LNCaP clone FGC (cell line): Measurements from ENCODE around the gene ZHX3.

Experiments used
- DNase-seq: peaks from one replicate; pipeline ENCODE4 v3.0.0-alpha.2; 2011; ENCODE audit warnings: low read depth
- H3K4me3 ChIP-seq: 2 replicates; pipeline ENCODE4 v1.5.1; 2011; ENCODE audit warnings: mild to moderate bottlenecking, low read depth, low read length, control low read depth
- TF ChIP-seq, protein P1 (sequence below): IDR thresholded peaks from 2 replicates; pipeline ENCODE4 v1.5.1; 2012; ENCODE audit warnings: mild to moderate bottlenecking; ENCODE audit not compliant: control insufficient read depth, insufficient read depth; ENCODE audit errors: extremely low read depth

Gene ZHX3

DNA sequence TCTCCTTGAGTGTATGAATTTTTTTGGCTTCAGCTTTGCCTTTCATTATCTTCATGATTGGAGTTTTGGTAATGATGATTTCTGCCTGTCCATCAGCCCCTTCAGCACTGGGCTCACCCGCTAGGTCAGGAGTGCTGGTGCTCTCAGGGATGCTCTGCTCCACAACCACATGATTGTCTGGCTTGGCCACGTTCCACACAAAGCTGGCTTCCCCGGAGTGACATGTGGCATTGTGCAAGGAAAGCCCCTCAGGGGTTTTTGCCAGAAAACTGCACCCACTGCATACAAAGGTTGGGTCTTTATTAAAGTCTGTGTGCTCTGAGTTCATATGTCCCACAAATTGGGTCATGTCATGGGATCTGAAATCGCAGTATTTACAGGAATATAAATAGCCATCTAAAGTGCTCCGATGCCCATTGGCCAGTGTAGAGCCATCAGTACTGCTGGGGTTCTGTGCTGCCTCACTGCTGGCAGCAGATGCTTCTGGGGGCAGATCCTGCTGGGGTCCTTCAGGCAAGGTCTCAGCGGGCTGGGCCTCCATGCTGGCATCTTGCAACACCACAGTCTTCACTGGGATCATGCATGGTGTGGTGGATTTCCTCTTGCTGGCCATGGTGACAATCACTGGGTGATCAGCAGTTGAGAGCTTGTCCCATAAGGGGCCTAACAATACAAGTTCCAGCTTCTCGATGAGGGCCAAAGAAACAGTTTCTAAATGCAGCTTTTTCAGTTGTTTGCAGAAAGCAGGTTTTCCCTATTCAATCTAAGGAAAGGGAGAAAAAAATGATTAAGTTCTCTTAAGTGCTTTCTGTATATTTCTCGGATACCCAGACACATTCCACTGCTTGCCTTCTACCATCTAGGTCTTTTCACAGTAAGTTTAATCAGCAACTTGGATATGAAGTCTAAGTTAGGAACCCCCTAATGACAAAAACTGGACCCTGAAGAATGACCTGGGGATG lies 112.9 kb downstream of the ZHX3 start:
- DNase-seq: no peak
- no peak overlapping the region for H3K4me3 ChIP-seq
- TF ChIP-seq, protein P1, sequence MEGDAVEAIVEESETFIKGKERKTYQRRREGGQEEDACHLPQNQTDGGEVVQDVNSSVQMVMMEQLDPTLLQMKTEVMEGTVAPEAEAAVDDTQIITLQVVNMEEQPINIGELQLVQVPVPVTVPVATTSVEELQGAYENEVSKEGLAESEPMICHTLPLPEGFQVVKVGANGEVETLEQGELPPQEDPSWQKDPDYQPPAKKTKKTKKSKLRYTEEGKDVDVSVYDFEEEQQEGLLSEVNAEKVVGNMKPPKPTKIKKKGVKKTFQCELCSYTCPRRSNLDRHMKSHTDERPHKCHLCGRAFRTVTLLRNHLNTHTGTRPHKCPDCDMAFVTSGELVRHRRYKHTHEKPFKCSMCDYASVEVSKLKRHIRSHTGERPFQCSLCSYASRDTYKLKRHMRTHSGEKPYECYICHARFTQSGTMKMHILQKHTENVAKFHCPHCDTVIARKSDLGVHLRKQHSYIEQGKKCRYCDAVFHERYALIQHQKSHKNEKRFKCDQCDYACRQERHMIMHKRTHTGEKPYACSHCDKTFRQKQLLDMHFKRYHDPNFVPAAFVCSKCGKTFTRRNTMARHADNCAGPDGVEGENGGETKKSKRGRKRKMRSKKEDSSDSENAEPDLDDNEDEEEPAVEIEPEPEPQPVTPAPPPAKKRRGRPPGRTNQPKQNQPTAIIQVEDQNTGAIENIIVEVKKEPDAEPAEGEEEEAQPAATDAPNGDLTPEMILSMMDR: no peak

DNA sequence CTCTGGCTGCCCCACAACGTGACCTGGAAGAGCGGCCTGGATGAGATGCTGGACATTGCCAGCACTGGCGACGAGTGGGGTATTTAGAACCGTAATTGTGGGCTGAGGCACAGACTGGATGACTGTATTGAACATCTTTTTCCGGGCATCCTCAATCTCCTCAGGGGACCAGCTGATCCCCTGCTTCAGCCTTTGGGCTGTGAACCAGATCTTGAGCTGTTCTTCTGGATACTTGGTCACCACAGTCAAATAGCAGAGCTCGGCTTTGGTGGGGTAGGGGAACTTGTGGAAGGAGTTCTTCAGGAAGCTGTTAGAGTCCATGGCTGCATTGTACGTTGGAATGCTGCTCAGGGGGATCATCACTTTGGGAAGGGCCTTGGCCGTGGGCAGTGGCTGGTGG lies 113.9 kb downstream of the ZHX3 start:
- H3K4me3 ChIP-seq: no peak overlapping the region
- no peak for DNase-seq
- TF ChIP-seq, protein P1: no peak

DNA sequence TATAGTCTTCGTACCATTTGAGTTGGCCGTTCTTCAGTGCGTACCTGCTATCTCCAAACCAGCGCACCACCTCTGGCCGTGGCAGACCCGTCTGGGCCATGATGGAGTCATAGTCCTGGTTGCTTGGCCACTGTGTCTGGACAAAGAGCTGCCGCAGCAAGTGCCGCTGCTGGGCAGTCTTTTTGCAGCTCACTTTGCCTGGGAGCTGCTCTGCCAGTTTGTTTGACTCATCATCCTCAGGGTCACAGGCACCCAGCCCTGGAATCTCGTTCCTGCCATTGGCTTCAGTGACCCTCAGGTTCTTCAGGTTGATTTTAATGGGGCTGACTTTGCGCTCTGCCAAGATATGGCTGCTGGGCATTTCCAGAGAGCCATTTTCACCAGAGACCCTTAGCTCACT lies 115.1 kb downstream of the ZHX3 start:
- no peak overlapping the region for H3K4me3 ChIP-seq
- TF ChIP-seq, protein P1: no peak
- no peak for DNase-seq

DNA sequence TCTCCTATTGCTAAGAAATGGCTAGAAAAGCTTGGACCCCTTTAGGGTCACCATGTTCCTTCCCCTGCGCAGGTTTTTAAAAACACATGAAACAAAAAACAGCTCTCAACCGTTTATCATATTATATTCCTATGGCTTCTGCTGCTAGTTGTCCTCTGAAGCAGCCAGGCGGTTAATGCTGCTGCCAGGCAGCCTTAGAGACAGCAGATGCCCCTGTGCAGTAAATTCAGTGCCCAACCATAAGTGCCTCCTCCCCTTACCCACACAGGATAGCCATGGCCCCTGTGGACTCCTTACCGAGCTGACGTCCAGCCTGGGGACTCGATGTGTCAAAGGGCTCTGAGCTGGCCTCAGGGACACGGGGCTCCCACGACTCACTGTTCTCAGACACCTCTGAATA lies 115.8 kb downstream of the ZHX3 start:
- no peak overlapping the region for H3K4me3 ChIP-seq
- no peak for DNase-seq
- TF ChIP-seq, protein P1: no peak

DNA sequence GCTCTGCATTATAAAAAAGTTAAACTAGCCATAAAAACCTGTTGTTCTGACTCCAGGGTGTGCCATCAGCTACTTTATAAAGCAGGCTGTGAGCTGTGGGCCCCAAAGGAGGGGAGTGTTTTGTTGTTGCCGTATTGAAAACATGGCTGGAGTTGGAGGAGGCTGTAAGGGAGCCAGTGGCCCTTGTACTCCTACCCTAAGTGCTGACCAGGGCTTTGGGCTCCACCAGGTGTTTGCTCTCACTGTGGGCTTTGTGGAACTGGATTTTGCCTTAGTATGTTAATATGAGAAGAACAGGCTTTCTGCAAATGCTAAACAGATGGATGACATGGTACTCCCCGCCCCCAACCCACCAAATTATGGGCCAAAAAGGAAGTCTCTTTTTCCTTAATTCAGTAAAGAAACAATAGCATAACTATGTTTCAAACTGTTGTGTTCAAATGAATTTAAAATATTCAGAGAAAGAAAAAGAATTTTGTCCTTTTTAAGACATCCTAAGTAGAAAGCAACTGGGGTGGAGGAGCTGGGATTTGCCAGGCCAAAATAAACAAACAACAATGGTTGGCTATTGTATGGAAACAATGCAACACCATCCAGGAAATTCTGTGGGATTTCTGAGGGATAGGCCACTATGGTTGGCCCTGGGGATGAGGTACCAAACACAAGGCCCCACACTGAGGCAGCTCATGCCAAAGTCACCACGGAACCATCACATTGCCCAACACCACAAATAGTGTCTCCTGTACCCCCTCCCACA lies 116.9 kb downstream of the ZHX3 start:
- no peak overlapping the region for H3K4me3 ChIP-seq
- no peak for DNase-seq
- TF ChIP-seq, protein P1: no peak

DNA sequence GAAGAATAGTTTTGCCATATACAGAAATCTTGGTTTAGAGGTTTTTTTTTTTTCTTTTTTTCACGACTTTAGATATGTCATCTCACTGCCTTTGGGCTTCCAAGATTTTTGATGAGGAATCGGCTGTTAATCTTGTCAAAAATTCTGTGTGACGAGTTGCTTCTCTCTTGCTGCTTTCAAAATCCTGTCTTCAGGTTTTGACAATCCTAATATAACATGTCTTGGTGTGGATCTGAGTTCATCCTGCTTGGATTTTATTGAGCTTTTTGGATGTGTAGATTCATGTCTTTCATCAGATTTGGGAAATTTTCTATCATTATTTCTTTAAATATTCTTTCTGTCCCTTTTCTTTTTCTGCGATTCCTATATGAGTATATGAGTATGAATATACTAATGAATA lies 119.1 kb downstream of the ZHX3 start:
- H3K4me3 ChIP-seq: no peak overlapping the region
- no peak for DNase-seq
- TF ChIP-seq, protein P1: no peak
